Measurements from ENCODE around the gene KCTD1.

The KCTD1 gene

GRCh38 chr18:26548415-26549262 is at the start of gene KCTD1:
Gene KCTD1, minus strand, starts transcription at chr18:26548553. Its CDS starts 17 bp downstream, at chr18:26548536.
- DNase-seq (ENCODE audit: low read depth): peak; percentile 85
- peak within 1 kb of the TSS; percentile 63 for H3K4me3 ChIP-seq (ENCODE audit: low read length)
- no peak for TF ChIP-seq CTCF (IDR thresholded peaks at IDR 0.05; ENCODE audit: insufficient read depth, low read depth, low read length, missing control alignments)

- H3K4me3 ChIP-seq (ENCODE audit: low read length): no peak overlapping the region
- TF ChIP-seq CTCF (IDR thresholded peaks at IDR 0.05; ENCODE audit: insufficient read depth, low read depth, low read length, missing control alignments): no peak
- DNase-seq (ENCODE audit: low read depth): no peak
These were observed 45.3 kb upstream of the KCTD1 start for GRCh38 chr18:26593365-26594320.

GRCh38 chr18:26584745-26585144 is 36.4 kb upstream of the KCTD1 start:
- no peak overlapping the region for H3K4me3 ChIP-seq (ENCODE audit: low read length)
- no peak for TF ChIP-seq CTCF (IDR thresholded peaks at IDR 0.05; ENCODE audit: insufficient read depth, low read depth, low read length, missing control alignments)
- DNase-seq (ENCODE audit: low read depth): no peak

- no peak for TF ChIP-seq CTCF (IDR thresholded peaks at IDR 0.05; ENCODE audit: insufficient read depth, low read depth, low read length, missing control alignments)
- peak; percentile 95 for DNase-seq (ENCODE audit: low read depth)
- H3K4me3 ChIP-seq (ENCODE audit: low read length): no peak overlapping the region
These were observed 31.7 kb upstream of the KCTD1 start for GRCh38 chr18:26579941-26580618.

GRCh38 chr18:26575865-26576217 is 27.5 kb upstream of the KCTD1 start:
- peak; percentile 51 for DNase-seq (ENCODE audit: low read depth)
- no peak overlapping the region for H3K4me3 ChIP-seq (ENCODE audit: low read length)
- no peak for TF ChIP-seq CTCF (IDR thresholded peaks at IDR 0.05; ENCODE audit: insufficient read depth, low read depth, low read length, missing control alignments)

GRCh38 chr18:26574958-26575864 is 26.9 kb upstream of the KCTD1 start:
- no peak for TF ChIP-seq CTCF (IDR thresholded peaks at IDR 0.05; ENCODE audit: insufficient read depth, low read depth, low read length, missing control alignments)
- DNase-seq (ENCODE audit: low read depth): peak; percentile 85
- peak overlapping the region; percentile 39 for H3K4me3 ChIP-seq (ENCODE audit: low read length)
